ENCODE measurements around the gene LAX1.

- TF ChIP-seq POLR2AphosphoS5 (IDR thresholded peaks at IDR 0.05; ENCODE audit: low read depth, low read length) (no peak), POLR2A (IDR thresholded peaks at IDR 0.05; ENCODE audit: low read depth, low read length) (no peak), TAF1 (IDR thresholded peaks at IDR 0.05; ENCODE audit: borderline replicate concordance, low read depth, low read length) (no peak)
Measured at GRCh38 chr1:203760506-203760905, 4.5 kb upstream of the LAX1 start.

Measured in GM12892 (cell line).